ENCODE results near the gene KLHDC8A. TPM values are rescaled to one million over a fixed set of nuclear protein-coding genes. Genes with fewer than 3 reads are reported as not detected.
A peak's percentile ranks its signal among the peaks of the same experiment; 100 is the strongest.

KLHDC8A gene
- total and polyA plus RNA-seq, 2 experiments from 2014 or later = 0.71 to 1.2 TPM

- peak overlapping the region; percentile 12 for H3K27ac ChIP-seq
These were observed 60.6 kb downstream of the KLHDC8A start for GRCh38 chr1:205296154-205296553.

GRCh38 chr1:205294934-205295333, 61.8 kb downstream of the KLHDC8A start:
- Histone ChIP-seq H3K36me3 (no peaks in the 10 kb centered on the region), H3K27ac (peak overlapping the region; percentile 79)

More at GRCh38 chr1:205296154-205296553, 60.6 kb downstream of the KLHDC8A start:
- Histone ChIP-seq H3K9me3 (ENCODE audit: low read depth) (no peaks in the 10 kb centered on the region), H3K4me1 (ENCODE audit: low read depth) (peaks cover 29% of the 10 kb centered on the region), H3K27me3 (no peaks in the 10 kb centered on the region), H3K4me3 (no peak overlapping the region), H3K36me3 (no peaks in the 10 kb centered on the region)
- no peak for DNase-seq (ENCODE audit: low read depth in 1 of 2, low spot score in 1 of 2)
- no peak for TF ChIP-seq CTCF (IDR thresholded peaks at IDR 0.05; ENCODE audit: low read depth, low read length)

GRCh38 chr1:205294175-205294917, 62.4 kb downstream of the KLHDC8A start:
- peak in 1 of 2 donors; percentile 92 for DNase-seq (ENCODE audit: low read depth in 1 of 2, low spot score in 1 of 2)
- no peak for TF ChIP-seq CTCF (IDR thresholded peaks at IDR 0.05; ENCODE audit: low read depth, low read length)
- Histone ChIP-seq H3K27me3 (no peaks in the 10 kb centered on the region), H3K9me3 (ENCODE audit: low read depth) (no peaks in the 10 kb centered on the region), H3K4me3 (no peak overlapping the region), H3K27ac (peak overlapping the region; percentile 79), H3K4me1 (ENCODE audit: low read depth) (peaks cover 19% of the 10 kb centered on the region), H3K36me3 (no peaks in the 10 kb centered on the region)

More at GRCh38 chr1:205294934-205295333, 61.8 kb downstream of the KLHDC8A start:
- H3K9me3 ChIP-seq (ENCODE audit: low read depth) = no peaks in the 10 kb centered on the region
- no peak for TF ChIP-seq CTCF (IDR thresholded peaks at IDR 0.05; ENCODE audit: low read depth, low read length)
- DNase-seq (ENCODE audit: low read depth in 1 of 2, low spot score in 1 of 2) = no peak
- H3K27me3 ChIP-seq = no peaks in the 10 kb centered on the region
- no peak overlapping the region for H3K4me3 ChIP-seq
- peaks cover 19% of the 10 kb centered on the region for H3K4me1 ChIP-seq (ENCODE audit: low read depth)

- no peaks in the 10 kb centered on the region for H3K36me3 ChIP-seq
- H3K4me1 ChIP-seq (ENCODE audit: low read depth) = peaks cover 19% of the 10 kb centered on the region
- peak overlapping the region; percentile 79 for H3K27ac ChIP-seq
- H3K4me3 ChIP-seq = no peak overlapping the region
- H3K27me3 ChIP-seq = no peaks in the 10 kb centered on the region
- no peak for DNase-seq (ENCODE audit: low read depth in 1 of 2, low spot score in 1 of 2)
- H3K9me3 ChIP-seq (ENCODE audit: low read depth) = no peaks in the 10 kb centered on the region
- TF ChIP-seq CTCF (IDR thresholded peaks at IDR 0.05; ENCODE audit: low read depth, low read length) = no peak
These were observed 63.2 kb downstream of the KLHDC8A start for GRCh38 chr1:205293350-205294074.

- no peak for TF ChIP-seq CTCF (IDR thresholded peaks at IDR 0.05; ENCODE audit: low read depth, low read length)
- no peak for DNase-seq (ENCODE audit: low read depth in 1 of 2, low spot score in 1 of 2)
- H3K4me3 ChIP-seq = no peak overlapping the region
These were observed 65.1 kb downstream of the KLHDC8A start for GRCh38 chr1:205291596-205291995.

More at GRCh38 chr1:205291596-205291995, 65.1 kb downstream of the KLHDC8A start:
- Histone ChIP-seq H3K4me1 (ENCODE audit: low read depth) (peaks cover 23% of the 10 kb centered on the region), H3K27ac (no peak overlapping the region), H3K27me3 (no peaks in the 10 kb centered on the region), H3K9me3 (ENCODE audit: low read depth) (no peaks in the 10 kb centered on the region), H3K36me3 (no peaks in the 10 kb centered on the region)

Measured in cardiac muscle cell (in vitro differentiated cells and primary cell).